GM19035 (cell line): ENCODE results near the gene HS6ST3.

Experiments
- ATAC-seq: cut with Tn5 transposase; IDR thresholded peaks from one replicate; pipeline ENCODE4 v1.9.1; 2021; ENCODE audit not compliant: unreplicated experiment

The HS6ST3 gene

GRCh38 chr13:96862999-96863398, 773.1 kb downstream of the HS6ST3 start:
- no peak for ATAC-seq

DNA sequence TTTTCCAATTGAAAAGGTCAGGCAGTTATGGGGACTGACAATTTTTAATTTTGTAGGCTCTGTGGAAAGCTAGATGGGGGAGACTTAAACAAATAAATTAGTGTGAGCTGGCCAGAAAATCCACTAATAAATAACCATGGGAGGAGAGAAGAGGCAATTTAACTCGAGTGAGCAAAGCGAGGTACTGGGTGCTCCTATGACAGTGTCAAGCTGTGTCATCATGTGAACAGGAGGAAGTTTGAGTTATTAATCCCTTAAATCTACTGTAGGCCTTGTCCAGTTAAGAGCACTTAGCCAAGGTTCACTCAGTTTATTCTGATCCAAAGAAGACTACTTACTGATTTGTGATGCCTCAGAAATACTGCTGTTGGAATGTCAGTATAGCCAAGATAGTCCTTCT, 781.6 kb downstream of the HS6ST3 start:
- no peak for ATAC-seq

- no peak for ATAC-seq
Observed at GRCh38 chr13:96880419-96880818, 790.5 kb downstream of the HS6ST3 start.
